ENCODE measurements around the gene IMMP2L.

Gene IMMP2L

GRCh38 chr7:111137296-111138192 lies 424.7 kb downstream of the IMMP2L start:
- no peak for DNase-seq

- DNase-seq: no peak
These were observed 429.5 kb downstream of the IMMP2L start for GRCh38 chr7:111132833-111133232.

- no peak for DNase-seq
These were observed 432.9 kb downstream of the IMMP2L start for GRCh38 chr7:111129435-111129834.

GRCh38 chr7:111126987-111127386 lies 435.3 kb downstream of the IMMP2L start:
- DNase-seq: no peak

- no peak for DNase-seq
These were observed 446.3 kb downstream of the IMMP2L start for GRCh38 chr7:111115966-111116365.

- no peak for DNase-seq
These were observed 448.9 kb downstream of the IMMP2L start for GRCh38 chr7:111113263-111114017.

GRCh38 chr7:111112439-111112838 lies 449.9 kb downstream of the IMMP2L start:
- no peak for DNase-seq

- DNase-seq: no peak
These were observed 453.8 kb downstream of the IMMP2L start for GRCh38 chr7:111108496-111108895.

GRCh38 chr7:111108000-111108399 lies 454.3 kb downstream of the IMMP2L start:
- no peak for DNase-seq

GRCh38 chr7:111107579-111107978 lies 454.7 kb downstream of the IMMP2L start:
- DNase-seq: no peak

- no peak for DNase-seq
These were observed 457.0 kb downstream of the IMMP2L start for GRCh38 chr7:111105269-111105668.

GRCh38 chr7:111104710-111105109 lies 457.6 kb downstream of the IMMP2L start:
- no peak for DNase-seq

- no peak for DNase-seq
These were observed 458.5 kb downstream of the IMMP2L start for GRCh38 chr7:111103678-111104274.

- no peak for DNase-seq
These were observed 459.2 kb downstream of the IMMP2L start for GRCh38 chr7:111103136-111103535.

GRCh38 chr7:111101856-111102646 lies 460.2 kb downstream of the IMMP2L start:
- no peak for DNase-seq

- no peak for DNase-seq
These were observed 463.4 kb downstream of the IMMP2L start for GRCh38 chr7:111098926-111099250.

GRCh38 chr7:111098011-111098925 lies 464.0 kb downstream of the IMMP2L start:
- DNase-seq: no peak

GRCh38 chr7:111096997-111097396 lies 465.3 kb downstream of the IMMP2L start:
- DNase-seq: no peak

GRCh38 chr7:111094419-111094818 lies 467.9 kb downstream of the IMMP2L start:
- no peak for DNase-seq

- no peak for DNase-seq
These were observed 468.8 kb downstream of the IMMP2L start for GRCh38 chr7:111093496-111093895.

GRCh38 chr7:111092406-111093236 lies 469.7 kb downstream of the IMMP2L start:
- DNase-seq: no peak

Data from GDM1 (cell line).